ENCODE results near the gene TNFSF10. TPM values are rescaled to one million over a fixed set of nuclear protein-coding genes. Genes with fewer than 3 reads are reported as not detected.

TNFSF10 gene
- total and polyA plus RNA-seq, 9 of the 15 experiments (the other 6 are each of a cell fraction or from before 2014, with no cell fraction given) = 0.07 to 1.3 (median 0.27) TPM; not detected in 1

DNA sequence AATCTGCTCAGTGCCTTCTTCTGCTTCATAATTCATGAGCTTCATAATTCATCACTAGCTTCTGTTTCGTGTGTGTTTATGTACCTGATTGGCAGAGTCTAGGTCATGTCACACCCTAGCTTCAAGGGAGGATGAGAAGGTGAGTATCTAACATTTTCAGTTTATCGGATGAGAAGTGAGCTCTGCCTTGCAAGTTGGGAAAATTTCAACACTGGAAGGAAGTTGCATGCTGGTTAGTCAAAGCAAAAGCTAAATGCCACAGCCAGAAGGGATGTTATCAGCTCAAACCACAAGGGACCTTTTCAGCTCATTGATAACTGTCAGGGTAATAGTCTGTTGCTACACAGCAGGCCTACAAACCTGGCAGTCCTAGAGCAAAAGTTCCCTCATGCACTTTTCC is 7.3 kb upstream of the TNFSF10 start (continued):
- TF ChIP-seq BCLAF1 (IDR thresholded peaks at IDR 0.05; ENCODE audit: borderline replicate concordance in 1 of 2, control insufficient read depth in 1 of 2, low read depth in 2 of 2, low read length in 1 of 2) (no peak), NR2C1 (IDR thresholded peaks at IDR 0.05) (no peak), NR2C1 (tag; IDR thresholded peaks at IDR 0.05) (peak; percentile 26; the same call in 1 of the 2 replicates), IRF9 (tag; IDR thresholded peaks at IDR 0.05) (no peak), HOMEZ (CRISPR knock-in tag; IDR thresholded peaks at IDR 0.05) (no peak), TAF15 (IDR thresholded peaks at IDR 0.05; ENCODE audit: low read depth, low read length) (no peak), HSF4 (CRISPR knock-in tag; IDR thresholded peaks at IDR 0.05; ENCODE audit: borderline replicate concordance) (no peak), ZNF655 (CRISPR knock-in tag; IDR thresholded peaks at IDR 0.05) (no peak), DNMT1 (IDR thresholded peaks at IDR 0.05) (no peak), RAD21 (CRISPR knock-in tag; conservative IDR thresholded peaks at IDR 0.05 in 1 of 2, IDR thresholded peaks at IDR 0.05 in 1 of 2) (peak; percentile 15 to 24; a peak in 1 of 4 replicates), ZNF444 (CRISPR knock-in tag; IDR thresholded peaks at IDR 0.05) (no peak), TBP (optimal IDR thresholded peaks at IDR 0.05; ENCODE audit: low read depth, low read length) (no peak), KAT2B (IDR thresholded peaks at IDR 0.05; ENCODE audit: low read depth, low read length) (no peak), EZH2 (IDR thresholded peaks at IDR 0.05; ENCODE audit: borderline replicate concordance, low read depth, low read length) (no peak), MTA2 (IDR thresholded peaks at IDR 0.05; ENCODE audit: low read depth) (peak; percentile 55), TSC22D4 (tag; IDR thresholded peaks at IDR 0.05) (no peak), ZNF589 (CRISPR knock-in tag; IDR thresholded peaks at IDR 0.05; ENCODE audit: low read depth) (no peak), HNRNPLL (IDR thresholded peaks at IDR 0.05; ENCODE audit: low read depth, low read length, poor library complexity, severe bottlenecking) (no peak)
- TF ChIP-seq, protein P1, sequence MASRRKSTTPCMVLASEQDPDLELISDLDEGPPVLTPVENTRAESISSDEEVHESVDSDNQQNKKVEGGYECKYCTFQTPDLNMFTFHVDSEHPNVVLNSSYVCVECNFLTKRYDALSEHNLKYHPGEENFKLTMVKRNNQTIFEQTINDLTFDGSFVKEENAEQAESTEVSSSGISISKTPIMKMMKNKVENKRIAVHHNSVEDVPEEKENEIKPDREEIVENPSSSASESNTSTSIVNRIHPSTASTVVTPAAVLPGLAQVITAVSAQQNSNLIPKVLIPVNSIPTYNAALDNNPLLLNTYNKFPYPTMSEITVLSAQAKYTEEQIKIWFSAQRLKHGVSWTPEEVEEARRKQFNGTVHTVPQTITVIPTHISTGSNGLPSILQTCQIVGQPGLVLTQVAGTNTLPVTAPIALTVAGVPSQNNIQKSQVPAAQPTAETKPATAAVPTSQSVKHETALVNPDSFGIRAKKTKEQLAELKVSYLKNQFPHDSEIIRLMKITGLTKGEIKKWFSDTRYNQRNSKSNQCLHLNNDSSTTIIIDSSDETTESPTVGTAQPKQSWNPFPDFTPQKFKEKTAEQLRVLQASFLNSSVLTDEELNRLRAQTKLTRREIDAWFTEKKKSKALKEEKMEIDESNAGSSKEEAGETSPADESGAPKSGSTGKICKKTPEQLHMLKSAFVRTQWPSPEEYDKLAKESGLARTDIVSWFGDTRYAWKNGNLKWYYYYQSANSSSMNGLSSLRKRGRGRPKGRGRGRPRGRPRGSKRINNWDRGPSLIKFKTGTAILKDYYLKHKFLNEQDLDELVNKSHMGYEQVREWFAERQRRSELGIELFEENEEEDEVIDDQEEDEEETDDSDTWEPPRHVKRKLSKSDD (conservative IDR thresholded peaks at IDR 0.05; ENCODE audit: low read length) = no peak

Measured in K562 (cell line).